Measurements from ENCODE around the gene KRT71.

Gene KRT71

GRCh38 chr12:52537101-52537500 lies 15.8 kb downstream of the KRT71 start:
- Mint-ChIP-seq H3K4me3 (no peak overlapping the region), H3K9me3 (no peaks in the 10 kb centered on the region), H3K27ac (no peak overlapping the region), H3K27me3 (no peaks in the 10 kb centered on the region), H3K4me1 (ENCODE audit: low read depth) (no peaks in the 10 kb centered on the region), H3K36me3 (ENCODE audit: low read depth) (no peaks in the 10 kb centered on the region)

DNA sequence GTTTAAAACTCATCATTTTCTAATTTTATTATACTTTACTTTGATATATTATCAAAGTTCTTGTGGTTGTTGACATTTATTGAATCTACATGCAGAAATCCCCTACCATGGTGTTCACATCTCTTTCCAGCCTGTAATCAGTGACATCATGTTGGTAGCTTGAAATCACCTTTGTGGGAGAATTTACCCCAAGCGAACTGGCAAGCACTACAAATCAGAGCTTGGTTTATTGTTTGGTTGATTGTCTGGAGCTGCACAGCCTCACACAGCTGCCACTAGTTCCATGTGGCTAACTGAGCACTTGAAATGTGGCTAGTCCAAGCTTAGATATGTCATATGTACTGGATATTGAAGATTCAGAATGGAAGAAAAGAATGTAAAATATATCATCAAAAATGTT lies 17.4 kb downstream of the KRT71 start:
- H3K4me3 Mint-ChIP-seq = no peak overlapping the region
- H3K4me1 Mint-ChIP-seq (ENCODE audit: low read depth) = no peaks in the 10 kb centered on the region
- no peaks in the 10 kb centered on the region for H3K36me3 Mint-ChIP-seq (ENCODE audit: low read depth)
- no peaks in the 10 kb centered on the region for H3K27me3 Mint-ChIP-seq
- no peaks in the 10 kb centered on the region for H3K9me3 Mint-ChIP-seq
- H3K27ac Mint-ChIP-seq = no peak overlapping the region

DNA sequence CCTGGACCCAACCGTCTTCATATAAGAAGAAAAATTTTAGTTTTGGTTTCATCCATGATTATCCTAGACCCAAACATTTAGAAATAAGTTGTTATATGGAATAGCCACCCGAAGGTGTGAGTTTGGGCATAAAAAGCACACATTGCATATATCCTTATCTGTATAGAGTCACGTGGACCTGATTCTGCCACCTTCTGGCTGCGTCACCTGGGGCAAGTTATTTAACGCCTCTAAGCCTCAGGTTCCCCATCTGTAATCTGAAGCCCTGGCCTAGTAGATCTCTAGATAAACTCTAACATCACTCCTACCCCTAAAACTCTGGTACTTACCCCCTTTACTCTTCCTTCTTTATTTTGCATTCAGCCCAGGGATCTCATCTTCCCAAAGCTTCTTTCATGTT lies 18.5 kb downstream of the KRT71 start:
- Mint-ChIP-seq H3K4me1 (ENCODE audit: low read depth) (no peaks in the 10 kb centered on the region), H3K27ac (no peak overlapping the region), H3K9me3 (no peaks in the 10 kb centered on the region), H3K27me3 (no peaks in the 10 kb centered on the region), H3K4me3 (no peak overlapping the region), H3K36me3 (ENCODE audit: low read depth) (no peaks in the 10 kb centered on the region)

DNA sequence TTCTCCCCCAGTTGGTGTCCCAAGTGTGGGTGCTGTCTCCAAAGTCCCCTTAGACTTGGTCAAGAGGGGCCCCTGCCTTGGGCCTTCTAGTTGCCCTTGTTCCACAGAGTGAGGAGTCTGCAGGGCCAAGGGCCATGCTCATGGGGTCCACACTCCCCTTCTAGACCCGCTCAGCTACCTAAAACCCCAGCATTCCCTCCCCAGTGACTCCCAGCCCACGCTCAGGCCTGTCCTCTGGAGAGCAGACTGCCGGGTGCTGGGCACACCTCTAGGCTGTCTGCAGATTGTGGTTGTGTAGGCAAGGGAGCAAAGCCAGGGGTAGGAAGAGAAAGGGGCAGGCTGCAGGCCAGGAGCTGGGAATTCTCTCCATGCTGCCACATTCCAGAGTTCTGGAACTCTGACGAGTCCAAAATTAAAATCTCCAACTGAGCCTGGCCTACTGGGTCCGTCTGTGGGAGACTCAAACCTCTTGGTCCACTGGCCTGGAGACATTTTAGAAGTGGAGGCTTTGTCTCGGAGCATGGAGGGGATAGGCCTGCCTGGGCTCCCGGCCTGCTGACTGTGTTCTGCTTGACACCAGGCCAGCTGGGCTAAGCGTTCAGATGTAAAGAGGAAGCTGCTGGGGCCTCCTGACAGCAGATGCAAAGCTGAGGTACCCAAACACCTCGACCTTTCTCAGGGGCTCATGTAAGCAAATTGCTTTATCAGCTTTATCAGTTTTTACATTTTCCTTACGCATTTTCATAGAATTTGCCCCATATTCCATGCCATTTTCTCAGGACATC lies 19.1 kb downstream of the KRT71 start:
- H3K27ac Mint-ChIP-seq = no peak overlapping the region
- no peaks in the 10 kb centered on the region for H3K27me3 Mint-ChIP-seq
- no peaks in the 10 kb centered on the region for H3K9me3 Mint-ChIP-seq
- H3K4me1 Mint-ChIP-seq (ENCODE audit: low read depth) = no peaks in the 10 kb centered on the region
- H3K36me3 Mint-ChIP-seq (ENCODE audit: low read depth) = no peaks in the 10 kb centered on the region
- H3K4me3 Mint-ChIP-seq = no peak overlapping the region

- Mint-ChIP-seq H3K27ac (no peak overlapping the region), H3K4me1 (ENCODE audit: low read depth) (no peaks in the 10 kb centered on the region), H3K27me3 (no peaks in the 10 kb centered on the region), H3K9me3 (no peaks in the 10 kb centered on the region), H3K36me3 (ENCODE audit: low read depth) (no peaks in the 10 kb centered on the region), H3K4me3 (no peak overlapping the region)
These were observed 20.3 kb downstream of the KRT71 start for GRCh38 chr12:52532636-52533035.

GRCh38 chr12:52531566-52532300 lies 21.2 kb downstream of the KRT71 start:
- no peak overlapping the region for H3K4me3 Mint-ChIP-seq
- H3K4me1 Mint-ChIP-seq (ENCODE audit: low read depth) = no peaks in the 10 kb centered on the region
- no peaks in the 10 kb centered on the region for H3K9me3 Mint-ChIP-seq
- no peak overlapping the region for H3K27ac Mint-ChIP-seq
- H3K36me3 Mint-ChIP-seq (ENCODE audit: low read depth) = no peaks in the 10 kb centered on the region
- H3K27me3 Mint-ChIP-seq = no peaks in the 10 kb centered on the region

- Mint-ChIP-seq H3K36me3 (ENCODE audit: low read depth) (no peaks in the 10 kb centered on the region), H3K4me3 (no peak overlapping the region), H3K4me1 (ENCODE audit: low read depth) (no peaks in the 10 kb centered on the region), H3K27ac (no peak overlapping the region), H3K9me3 (no peaks in the 10 kb centered on the region), H3K27me3 (no peaks in the 10 kb centered on the region)
These were observed 22.0 kb downstream of the KRT71 start for GRCh38 chr12:52530905-52531304.

DNA sequence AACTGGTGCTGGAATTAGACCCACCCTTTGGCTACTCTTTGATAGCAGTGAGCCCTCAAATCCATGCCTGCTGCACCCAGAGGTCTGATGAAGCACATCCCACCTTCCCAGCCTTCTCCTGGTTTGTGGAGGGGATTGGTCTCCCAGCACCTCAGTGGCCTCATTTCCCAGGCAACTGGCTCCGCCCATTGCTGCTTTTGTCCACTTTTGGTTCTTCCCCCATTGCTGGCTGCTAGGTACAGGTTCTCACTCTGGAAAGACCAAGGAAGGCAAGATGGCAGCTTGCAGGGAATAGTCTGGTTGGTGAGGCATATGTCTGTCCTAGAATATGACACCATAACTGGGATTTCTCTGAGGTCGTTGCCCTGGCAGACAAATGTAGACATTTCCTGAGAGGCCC lies 22.6 kb downstream of the KRT71 start:
- no peaks in the 10 kb centered on the region for H3K36me3 Mint-ChIP-seq (ENCODE audit: low read depth)
- H3K27ac Mint-ChIP-seq = no peak overlapping the region
- no peaks in the 10 kb centered on the region for H3K9me3 Mint-ChIP-seq
- H3K27me3 Mint-ChIP-seq = no peaks in the 10 kb centered on the region
- no peak overlapping the region for H3K4me3 Mint-ChIP-seq
- H3K4me1 Mint-ChIP-seq (ENCODE audit: low read depth) = no peaks in the 10 kb centered on the region

DNA sequence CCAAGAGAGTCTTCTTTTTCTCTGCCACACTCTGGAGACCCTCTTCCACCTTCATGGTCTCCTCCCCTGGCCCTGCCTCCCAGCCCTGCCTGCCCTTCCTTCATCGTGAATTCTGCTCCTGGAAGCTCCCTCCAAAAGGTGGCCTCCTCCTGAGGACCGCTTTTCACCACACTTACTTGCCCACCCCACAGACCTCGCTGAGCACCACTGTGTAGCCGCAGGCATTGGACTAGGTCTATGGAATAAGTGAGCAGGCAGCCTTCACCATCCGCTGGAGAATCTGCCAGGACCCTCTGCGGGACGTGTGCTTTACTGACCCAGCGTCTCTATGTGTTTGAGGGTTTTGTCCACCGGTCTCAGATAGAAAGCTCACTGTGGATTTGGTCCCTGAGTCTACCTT lies 23.1 kb downstream of the KRT71 start:
- Mint-ChIP-seq H3K27me3 (no peaks in the 10 kb centered on the region), H3K27ac (no peak overlapping the region), H3K9me3 (no peaks in the 10 kb centered on the region), H3K4me3 (no peak overlapping the region), H3K36me3 (ENCODE audit: low read depth) (no peaks in the 10 kb centered on the region), H3K4me1 (ENCODE audit: low read depth) (no peaks in the 10 kb centered on the region)

DNA sequence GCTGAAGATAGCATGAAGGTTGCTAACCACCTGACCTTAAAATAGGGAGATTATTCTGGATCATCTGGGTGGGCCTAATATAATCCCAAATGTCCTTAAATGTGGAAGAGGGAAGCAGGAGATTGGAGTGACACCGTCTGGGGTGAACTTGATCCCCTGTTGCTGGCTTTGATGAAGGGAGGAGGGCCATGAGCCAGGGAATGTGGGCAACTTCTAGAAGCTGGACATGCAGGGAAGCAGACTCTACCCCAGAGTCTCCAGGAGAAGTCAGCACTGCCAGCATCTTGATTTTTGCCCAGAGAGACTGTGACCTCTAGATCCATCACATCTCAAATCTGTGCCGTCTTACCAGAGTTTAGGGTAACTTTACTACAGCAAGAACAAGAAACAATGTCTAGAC lies 23.5 kb downstream of the KRT71 start:
- no peaks in the 10 kb centered on the region for H3K36me3 Mint-ChIP-seq (ENCODE audit: low read depth)
- no peaks in the 10 kb centered on the region for H3K27me3 Mint-ChIP-seq
- no peaks in the 10 kb centered on the region for H3K9me3 Mint-ChIP-seq
- no peak overlapping the region for H3K4me3 Mint-ChIP-seq
- no peak overlapping the region for H3K27ac Mint-ChIP-seq
- H3K4me1 Mint-ChIP-seq (ENCODE audit: low read depth) = no peaks in the 10 kb centered on the region

DNA sequence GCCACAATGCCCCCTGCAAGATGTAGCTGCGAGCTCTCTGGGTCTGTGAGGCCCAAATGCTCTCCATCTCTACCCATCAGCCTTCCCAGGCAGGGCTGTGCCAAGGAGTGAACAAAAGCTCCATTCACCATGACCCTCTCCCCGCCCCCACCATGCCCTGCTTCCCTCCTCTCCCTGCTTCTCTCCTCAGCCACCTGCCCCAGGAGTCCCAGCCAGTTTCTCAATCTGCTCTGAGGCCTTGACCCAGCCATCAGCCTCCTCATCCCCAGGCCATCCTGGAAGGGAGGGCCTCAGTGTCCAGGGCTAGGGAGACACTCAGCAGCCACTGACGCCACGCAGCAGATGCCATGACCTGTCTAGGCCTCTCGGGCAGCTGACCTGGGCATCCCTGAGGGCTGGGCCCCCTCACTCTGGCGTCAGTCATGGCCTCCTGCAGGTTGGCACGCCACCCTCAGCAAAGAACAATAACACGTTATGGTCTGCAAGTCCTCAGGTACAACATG lies 24.3 kb downstream of the KRT71 start:
- no peaks in the 10 kb centered on the region for H3K4me1 Mint-ChIP-seq (ENCODE audit: low read depth)
- no peaks in the 10 kb centered on the region for H3K9me3 Mint-ChIP-seq
- H3K27me3 Mint-ChIP-seq = no peaks in the 10 kb centered on the region
- H3K4me3 Mint-ChIP-seq = no peak overlapping the region
- H3K36me3 Mint-ChIP-seq (ENCODE audit: low read depth) = no peaks in the 10 kb centered on the region
- no peak overlapping the region for H3K27ac Mint-ChIP-seq

DNA sequence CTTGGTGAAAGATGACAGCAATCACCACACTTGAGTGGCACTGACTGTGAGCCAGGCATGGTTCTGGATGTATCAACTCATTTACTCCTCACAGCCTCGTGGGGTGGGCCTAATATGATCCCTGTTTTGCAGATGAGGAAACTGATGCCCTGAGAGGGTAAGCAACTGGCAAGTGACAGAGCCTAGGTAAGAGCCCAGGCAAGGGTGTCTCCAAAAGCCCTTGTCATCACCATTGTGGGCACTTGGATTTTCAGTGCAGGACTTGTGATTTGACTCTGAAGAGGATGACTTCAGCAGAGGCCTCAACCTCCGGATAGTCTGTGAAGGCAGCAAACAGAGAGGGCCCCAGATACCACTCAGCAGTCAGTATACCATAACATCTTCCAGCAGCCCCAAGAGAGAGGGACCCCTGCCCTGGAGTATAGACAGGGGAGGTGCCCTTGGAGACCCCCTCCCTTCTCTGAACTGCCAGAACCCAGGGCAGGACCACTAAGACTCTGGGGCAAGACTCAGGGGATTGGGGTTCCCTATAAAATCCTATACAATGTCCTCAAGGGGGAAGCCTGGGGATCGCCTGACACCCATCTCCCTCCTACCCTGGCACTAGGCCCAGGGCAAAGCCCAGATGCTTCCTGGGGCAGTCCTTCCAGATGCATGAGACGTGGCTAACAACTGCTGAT lies 25.7 kb downstream of the KRT71 start:
- Mint-ChIP-seq H3K4me3 (no peak overlapping the region), H3K9me3 (no peaks in the 10 kb centered on the region), H3K27ac (no peak overlapping the region), H3K36me3 (ENCODE audit: low read depth) (no peaks in the 10 kb centered on the region), H3K27me3 (no peaks in the 10 kb centered on the region), H3K4me1 (ENCODE audit: low read depth) (no peaks in the 10 kb centered on the region)

GRCh38 chr12:52526511-52526951 lies 26.4 kb downstream of the KRT71 start:
- no peaks in the 10 kb centered on the region for H3K9me3 Mint-ChIP-seq
- no peaks in the 10 kb centered on the region for H3K4me1 Mint-ChIP-seq (ENCODE audit: low read depth)
- no peaks in the 10 kb centered on the region for H3K27me3 Mint-ChIP-seq
- no peak overlapping the region for H3K4me3 Mint-ChIP-seq
- no peak overlapping the region for H3K27ac Mint-ChIP-seq
- H3K36me3 Mint-ChIP-seq (ENCODE audit: low read depth) = no peaks in the 10 kb centered on the region

DNA sequence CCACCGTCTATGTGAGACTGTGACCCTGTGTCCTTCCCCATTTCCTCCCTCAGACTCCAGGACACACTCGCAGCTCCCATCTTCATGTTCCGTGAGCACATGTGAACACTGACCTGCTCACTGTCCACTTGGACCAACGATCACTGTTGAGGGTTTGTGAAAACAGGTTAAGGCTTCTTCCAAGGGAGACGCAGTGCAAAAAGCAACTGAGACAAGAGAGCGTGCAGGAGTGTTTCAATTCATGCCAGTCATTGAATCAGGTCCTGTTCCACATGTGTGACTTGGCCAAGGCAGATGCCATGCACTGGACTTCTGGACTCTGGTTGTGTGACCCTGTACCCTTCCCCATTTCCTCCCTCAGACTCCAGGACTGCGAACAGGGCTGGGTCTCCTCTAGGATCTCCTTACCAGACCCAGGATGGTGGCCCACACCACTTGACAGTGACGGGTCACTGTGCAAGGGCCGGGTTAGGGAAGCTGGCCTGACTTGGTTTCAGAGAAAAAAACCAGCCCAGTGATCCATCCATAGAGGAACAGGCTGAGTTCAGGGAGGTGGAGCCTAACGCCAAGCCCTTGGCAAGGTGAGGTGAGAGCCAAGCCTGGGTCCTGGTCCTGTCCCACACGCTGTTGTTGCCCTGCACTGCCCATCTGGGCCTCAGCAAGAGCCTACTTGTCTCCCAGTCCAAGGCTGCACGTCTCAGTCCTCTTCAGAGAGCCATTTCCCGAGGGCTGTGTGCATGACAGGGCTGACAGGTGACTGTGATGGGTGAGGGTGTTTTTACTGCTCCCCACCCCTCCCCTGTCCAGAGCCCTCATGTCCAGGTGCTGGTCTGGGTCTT lies 27.1 kb downstream of the KRT71 start:
- Mint-ChIP-seq H3K36me3 (ENCODE audit: low read depth) (no peaks in the 10 kb centered on the region), H3K9me3 (no peaks in the 10 kb centered on the region), H3K4me3 (no peak overlapping the region), H3K27me3 (no peaks in the 10 kb centered on the region), H3K27ac (no peak overlapping the region), H3K4me1 (ENCODE audit: low read depth) (no peaks in the 10 kb centered on the region)

Measured in stimulated activated naive CD8-positive, alpha-beta T cell treated with anti-CD3 and anti-CD28 coated beads, Interleukin-15, Interleukin-2, amounts not matched to agents 100 ng/mL and 50 ng/mL, for 24 hours (primary cell).